GM12865 (cell line): Measurements from ENCODE around the gene PFKFB3.

Experiments used
- DNase-seq: peaks from one replicate; pipeline ENCODE4 v3.0.0; 2010; ENCODE audit warnings: low read depth
- H3K4me3 ChIP-seq: 2 replicates; pipeline ENCODE4 v1.5.1; 2011; ENCODE audit warnings: mild to moderate bottlenecking, low read depth, low read length, control low read depth
- CTCF ChIP-seq: IDR thresholded peaks from 2 replicates; pipeline ENCODE4 v1.5.1; 2011; ENCODE audit warnings: low read length, control low read depth, low read depth, inconsistent platforms; ENCODE audit not compliant: insufficient read depth; ENCODE audit errors: missing control alignments

PFKFB3 gene

GRCh38 chr10:6202684-6203330 is at the start of gene PFKFB3:
Gene PFKFB3, plus strand, starts transcription at chr10:6202932. Its CDS starts 329 bp downstream, at chr10:6203261.
- peak; percentile 95 for DNase-seq
- H3K4me3 ChIP-seq: peak within 1 kb of the TSS; percentile 66
- TF ChIP-seq CTCF: peak; percentile 95

- no peak for TF ChIP-seq CTCF
- H3K4me3 ChIP-seq: no peak overlapping the region
- DNase-seq: no peak
Measured at GRCh38 chr10:6153845-6154244, 48.9 kb upstream of the PFKFB3 start.

GRCh38 chr10:6154566-6154965 is 48.2 kb upstream of the PFKFB3 start:
- no peak for DNase-seq
- no peak for TF ChIP-seq CTCF
- H3K4me3 ChIP-seq: no peak overlapping the region

GRCh38 chr10:6158276-6158675 is 44.5 kb upstream of the PFKFB3 start:
- no peak for DNase-seq
- no peak overlapping the region for H3K4me3 ChIP-seq
- TF ChIP-seq CTCF: no peak

- no peak for DNase-seq
- no peak for TF ChIP-seq CTCF
- no peak overlapping the region for H3K4me3 ChIP-seq
Measured at GRCh38 chr10:6161921-6162320, 40.8 kb upstream of the PFKFB3 start.

- H3K4me3 ChIP-seq: peak overlapping the region; percentile 67
Measured at GRCh38 chr10:6162589-6163356, 40.0 kb upstream of the PFKFB3 start.

More at GRCh38 chr10:6162589-6163356, 40.0 kb upstream of the PFKFB3 start:
- DNase-seq: no peak
- no peak for TF ChIP-seq CTCF
